ENCODE data around the gene TICRR.

Gene TICRR

GRCh38 chr15:89649013-89649625, 73.8 kb downstream of the TICRR start:
- H4K20me1 ChIP-seq = peaks cover 0 to 24% (median 0%) of the 10 kb centered on the region in 11 experiments; a peak in 9 of 22 replicates
- peaks cover 0 to 5% (median 1%) of the 10 kb centered on the region in 10 experiments; a peak in 12 of 20 replicates for H3K4me1 ChIP-seq
- H3K27ac ChIP-seq = no peak overlapping the region
- H3K4me2 ChIP-seq = no peak overlapping the region
- no peak overlapping the region for H3K4me3 ChIP-seq
- 0 out of 22 replicates have a peak, but pooled peaks cover 0 to 9% (median 0%) of the 10 kb centered on the region in 11 experiments for H3K9me3 ChIP-seq (replicated peaks in 1 of 11)
- no peak overlapping the region for H3K9ac ChIP-seq
- peaks cover 0 to 14% (median 5%) of the 10 kb centered on the region in 11 experiments; a peak in 10 of 22 replicates for H3K36me3 ChIP-seq
- H3K27me3 ChIP-seq = peaks cover 13 to 17% (median 15%) of the 10 kb centered on the region in 11 experiments
- no peak for TF ChIP-seq Cebpa-rat (IDR thresholded peaks at IDR 0.05)

- Histone ChIP-seq H4K20me1 (peaks cover 0 to 30% (median 3%) of the 10 kb centered on the region in 11 experiments; a peak in 9 of 22 replicates), H3K27ac (no peak overlapping the region), H3K36me3 (peaks cover 0 to 14% (median 5%) of the 10 kb centered on the region in 11 experiments; a peak in 10 of 22 replicates), H3K9me3 (replicated peaks in 1 of 11) (0 out of 22 replicates have a peak, but pooled peaks cover 0 to 9% (median 0%) of the 10 kb centered on the region in 11 experiments), H3K4me1 (peaks cover 4 to 11% (median 7%) of the 10 kb centered on the region in 10 experiments; a peak in 17 of 20 replicates), H3K9ac (no peak overlapping the region), H3K4me3 (no peak overlapping the region), H3K27me3 (peaks cover 19 to 23% (median 21%) of the 10 kb centered on the region in 11 experiments), H3K4me2 (no peak overlapping the region)
- no peak for TF ChIP-seq Cebpa-rat (IDR thresholded peaks at IDR 0.05)
Measured at GRCh38 chr15:89649716-89650115, 74.4 kb downstream of the TICRR start.

GRCh38 chr15:89652131-89652530, 76.9 kb downstream of the TICRR start:
- no peak overlapping the region for H3K4me2 ChIP-seq
- H3K27me3 ChIP-seq = peaks cover 34 to 47% (median 45%) of the 10 kb centered on the region in 11 experiments
- H3K27ac ChIP-seq = no peak overlapping the region
- peaks cover 0 to 27% (median 3%) of the 10 kb centered on the region in 11 experiments; a peak in 7 of 22 replicates for H4K20me1 ChIP-seq
- H3K9ac ChIP-seq = no peak overlapping the region
- H3K4me1 ChIP-seq = peaks cover 5 to 22% (median 16%) of the 10 kb centered on the region in 10 experiments; a peak in 18 of 20 replicates
- TF ChIP-seq Cebpa-rat (IDR thresholded peaks at IDR 0.05) = no peak
- no peak overlapping the region for H3K4me3 ChIP-seq
- 0 out of 22 replicates have a peak, but pooled peaks cover 0 to 9% (median 0%) of the 10 kb centered on the region in 11 experiments for H3K9me3 ChIP-seq (replicated peaks in 1 of 11)
- peaks cover 0 to 10% (median 5%) of the 10 kb centered on the region in 11 experiments; a peak in 10 of 22 replicates for H3K36me3 ChIP-seq

- no peak overlapping the region for H3K4me3 ChIP-seq
- no peak overlapping the region for H3K27ac ChIP-seq
- H3K9me3 ChIP-seq (replicated peaks in 1 of 11) = 0 out of 22 replicates have a peak, but pooled peaks cover 0 to 9% (median 0%) of the 10 kb centered on the region in 11 experiments
- peaks cover 0 to 27% (median 3%) of the 10 kb centered on the region in 11 experiments; a peak in 7 of 22 replicates for H4K20me1 ChIP-seq
- H3K9ac ChIP-seq = no peak overlapping the region
- peaks cover 0 to 10% (median 5%) of the 10 kb centered on the region in 11 experiments; a peak in 10 of 22 replicates for H3K36me3 ChIP-seq
- peaks cover 34 to 48% (median 45%) of the 10 kb centered on the region in 11 experiments for H3K27me3 ChIP-seq
- TF ChIP-seq Cebpa-rat (IDR thresholded peaks at IDR 0.05) = no peak
- no peak overlapping the region for H3K4me2 ChIP-seq
- H3K4me1 ChIP-seq = peaks cover 5 to 22% (median 16%) of the 10 kb centered on the region in 10 experiments; a peak in 18 of 20 replicates
Measured at GRCh38 chr15:89652666-89653065, 77.4 kb downstream of the TICRR start.

GRCh38 chr15:89653578-89653977, 78.3 kb downstream of the TICRR start:
- H3K27me3 ChIP-seq = peaks cover 34 to 49% (median 45%) of the 10 kb centered on the region in 11 experiments
- H3K4me2 ChIP-seq = peak overlapping the region in 4 of 11 experiments; percentile 97 to 99 (median 98); a peak in 3 of 22 replicates
- peaks cover 0 to 27% (median 3%) of the 10 kb centered on the region in 11 experiments; a peak in 7 of 22 replicates for H4K20me1 ChIP-seq
- peaks cover 0 to 8% (median 3%) of the 10 kb centered on the region in 11 experiments; a peak in 8 of 22 replicates for H3K36me3 ChIP-seq
- TF ChIP-seq Cebpa-rat (IDR thresholded peaks at IDR 0.05) = no peak
- H3K27ac ChIP-seq = no peak overlapping the region
- no peak overlapping the region for H3K9ac ChIP-seq
- no peak overlapping the region for H3K4me3 ChIP-seq
- 0 out of 22 replicates have a peak, but pooled peaks cover 0 to 2% (median 0%) of the 10 kb centered on the region in 11 experiments for H3K9me3 ChIP-seq (replicated peaks in 1 of 11)
- peaks cover 5 to 22% (median 16%) of the 10 kb centered on the region in 10 experiments; a peak in 18 of 20 replicates for H3K4me1 ChIP-seq

- Histone ChIP-seq H3K36me3 (peaks cover 0 to 5% (median 0%) of the 10 kb centered on the region in 11 experiments; a peak in 1 of 22 replicates), H3K4me3 (peak overlapping the region; percentile 61 to 89 (median 76)), H4K20me1 (peaks cover 0 to 27% (median 3%) of the 10 kb centered on the region in 11 experiments; a peak in 7 of 22 replicates), H3K27me3 (peaks cover 34 to 49% (median 45%) of the 10 kb centered on the region in 11 experiments), H3K9ac (peak overlapping the region; percentile 68 to 85 (median 77); a peak in 20 of 22 replicates), H3K4me1 (peaks cover 5 to 22% (median 16%) of the 10 kb centered on the region in 10 experiments; a peak in 18 of 20 replicates), H3K4me2 (peak overlapping the region; percentile 90 to 100 (median 99)), H3K27ac (peak overlapping the region in 4 of 11 experiments; percentile 50 to 70 (median 64); a peak in 5 of 22 replicates), H3K9me3 (replicated peaks in 1 of 11) (no peaks in the 10 kb centered on the region)
- TF ChIP-seq Cebpa-rat (IDR thresholded peaks at IDR 0.05) = no peak
Measured at GRCh38 chr15:89654301-89654761, 79.1 kb downstream of the TICRR start.

- Histone ChIP-seq H3K27me3 (peaks cover 34 to 49% (median 45%) of the 10 kb centered on the region in 11 experiments), H3K9me3 (replicated peaks in 1 of 11) (no peaks in the 10 kb centered on the region), H3K36me3 (0 out of 22 replicates have a peak, but pooled peaks cover 0 to 5% (median 0%) of the 10 kb centered on the region in 11 experiments), H3K4me2 (peak within 1 kb of the TSS; percentile 90 to 100 (median 99)), H3K9ac (peak within 1 kb of the TSS; percentile 68 to 85 (median 77)), H3K27ac (peak within 1 kb of the TSS in 9 of 11 experiments; percentile 48 to 70 (median 56); a peak in 17 of 22 replicates), H4K20me1 (peaks cover 0 to 27% (median 3%) of the 10 kb centered on the region in 11 experiments; a peak in 7 of 22 replicates), H3K4me3 (peak within 1 kb of the TSS; percentile 61 to 89 (median 76)), H3K4me1 (peaks cover 5 to 22% (median 16%) of the 10 kb centered on the region in 10 experiments; a peak in 18 of 20 replicates)
- no peak for TF ChIP-seq Cebpa-rat (IDR thresholded peaks at IDR 0.05)
Measured at GRCh38 chr15:89654847-89655805, 79.9 kb downstream of the TICRR start, which contains the start of gene KIF7. KIF7 (minus strand) TSS chr15:89655467; CDS start chr15:89652930, 2,537 bp downstream.

Measured in BLaER1 treated with 17β-estradiol and CSF1 and Interleukin-3, amounts not matched to agents 10 nM and 100 nM (cell line).